H1 (cell line): Measurements from ENCODE around the gene SCAMP2. TPM values are rescaled to one million over a fixed set of nuclear protein-coding genes. Genes with fewer than 3 reads are reported as not detected.

Source experiments
- BRCA1 ChIP-seq: IDR thresholded peaks from 2 replicates; pipeline ENCODE4 v1.6.1; 2012; ENCODE audit warnings: low read depth, low read length, improper control_type of control experiment
- CBX5 ChIP-seq: fragments of 300-800, 300-1000 bp; sonication (generic); IDR thresholded peaks from 2 replicates; pipeline ENCODE4 v1.7.1; 2016; ENCODE audit warnings: antibody characterized with exemption, low read length, low read depth
- EZH2 ChIP-seq: fragments of 200-600 bp; sonication (generic); IDR thresholded peaks from 2 replicates; pipeline ENCODE4 v1.7.1; 2012; ENCODE audit warnings: low read depth, mild to moderate bottlenecking, moderate library complexity, low read length, inconsistent platforms; ENCODE audit not compliant: severe bottlenecking
- KDM5A ChIP-seq: fragments of 200-600 bp; IDR thresholded peaks from 2 replicates; pipeline ENCODE4 v1.7.1; 2012; ENCODE audit warnings: mild to moderate bottlenecking, low read length, inconsistent platforms, mixed read lengths
- TAF7 ChIP-seq: optimal IDR thresholded peaks from 2 replicates; pipeline ENCODE3; 2011; ENCODE audit warnings: low read depth, mild to moderate bottlenecking, inconsistent platforms, low read length, moderate library complexity, borderline replicate concordance
- polyA plus RNA-seq, 7 experiments: library from polyadenylated mRNA; depleted of rRNA in 3 of 7; stranded (reverse) in 5 of 7; unstranded in 2 of 7; fragments of >200 nt in 5 of 7; fragments of 200-250 nt in 2 of 7; gene quantifications; 1 replicate in 5 of 7; 2 replicates in 1 of 7; 4 replicates in 1 of 7; pipeline versions ENCODE4 v1.2.1 to v1.2.3, GENCODE V29; 2011 to 2013; ENCODE audit warnings: missing spikeins in 2 of 7, mixed read lengths in 2 of 7
- total RNA-seq: library from RNA; stranded (reverse); fragmentation: NEBNext Ultra II Directional; extraction: Animal tissue kit (Norgen Biotek cat#: 25700); gene quantifications from 2 replicates; pipeline ENCODE4 v1.2.1, GENCODE V29; 2021
- TF ChIP-seq, protein P1 (sequence below): IDR thresholded peaks from 2 replicates; pipeline ENCODE4 v1.6.1; 2012; ENCODE audit warnings: low read length, inconsistent platforms

The SCAMP2 gene
- total and polyA plus RNA-seq, 2 of the 8 experiments (the other 6 are each of a cell fraction or from before 2014, with no cell fraction given) = 41.7 to 131 TPM

DNA sequence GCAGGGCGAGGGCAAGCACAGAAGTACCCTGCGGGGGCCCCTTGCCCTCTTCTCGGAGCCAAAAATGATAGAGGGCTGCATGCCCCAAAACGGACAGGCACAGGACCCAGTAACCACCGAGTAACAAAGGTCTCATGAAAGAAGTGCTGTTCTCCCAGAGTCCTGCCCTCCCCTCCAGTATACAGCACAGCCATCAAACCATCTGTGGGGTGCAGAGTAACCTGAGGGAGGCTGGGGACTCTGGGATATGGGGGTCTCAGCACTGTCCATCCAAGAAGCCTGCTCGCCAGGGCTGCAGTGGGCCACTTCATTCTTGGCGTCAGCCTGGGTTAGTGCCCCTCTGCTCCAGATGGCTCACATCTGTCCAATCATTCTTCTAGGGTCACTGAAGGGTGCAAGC is 36.3 kb downstream of the SCAMP2 start (continued):
- TF ChIP-seq CBX5 (no peak), TAF7 (no peak), EZH2 (no peak), BRCA1 (no peak), KDM5A (no peak)
- TF ChIP-seq, protein P1, sequence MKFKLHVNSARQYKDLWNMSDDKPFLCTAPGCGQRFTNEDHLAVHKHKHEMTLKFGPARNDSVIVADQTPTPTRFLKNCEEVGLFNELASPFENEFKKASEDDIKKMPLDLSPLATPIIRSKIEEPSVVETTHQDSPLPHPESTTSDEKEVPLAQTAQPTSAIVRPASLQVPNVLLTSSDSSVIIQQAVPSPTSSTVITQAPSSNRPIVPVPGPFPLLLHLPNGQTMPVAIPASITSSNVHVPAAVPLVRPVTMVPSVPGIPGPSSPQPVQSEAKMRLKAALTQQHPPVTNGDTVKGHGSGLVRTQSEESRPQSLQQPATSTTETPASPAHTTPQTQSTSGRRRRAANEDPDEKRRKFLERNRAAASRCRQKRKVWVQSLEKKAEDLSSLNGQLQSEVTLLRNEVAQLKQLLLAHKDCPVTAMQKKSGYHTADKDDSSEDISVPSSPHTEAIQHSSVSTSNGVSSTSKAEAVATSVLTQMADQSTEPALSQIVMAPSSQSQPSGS = no peak
